ENCODE results near the gene SYNPO.

- TF ChIP-seq POLR2A (IDR thresholded peaks at IDR 0.05) (no peak), CTCF (IDR thresholded peaks at IDR 0.05 in 4 of 5, conservative IDR thresholded peaks at IDR 0.05 in 1 of 5) (no peak)
Measured at GRCh38 chr5:150651382-150651781, 10.9 kb downstream of the SYNPO start.
